Measurements from ENCODE around the gene GNAQ. TPM values are rescaled to one million over a fixed set of nuclear protein-coding genes. Genes with fewer than 3 reads are reported as not detected.

The GNAQ gene
- total and polyA plus RNA-seq, 2 donors (not counting 1 experiment from before 2014, with no cell fraction given) = 30.4 to 74.3 TPM

DNA sequence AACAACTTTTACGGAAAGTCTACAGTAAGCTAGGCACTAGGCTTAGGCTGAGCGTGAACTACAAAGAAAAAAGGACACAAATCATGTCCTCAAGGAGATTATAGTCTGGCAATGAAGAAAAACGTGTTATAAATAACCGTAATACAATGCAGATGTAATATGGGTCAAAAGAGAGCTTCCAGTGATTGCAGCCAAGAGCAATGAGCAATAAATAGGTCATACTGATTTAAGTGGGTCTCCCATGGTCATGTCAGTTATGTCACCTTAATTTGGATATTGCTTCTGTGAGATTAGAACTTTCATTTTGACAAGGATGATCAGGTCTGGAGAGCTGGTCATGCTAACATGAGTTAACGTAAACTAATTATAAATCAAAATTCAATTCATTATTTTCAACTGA, 224.9 kb downstream of the GNAQ start:
- DNase-seq (ENCODE audit: low read depth in 2 of 2) = no peak

DNA sequence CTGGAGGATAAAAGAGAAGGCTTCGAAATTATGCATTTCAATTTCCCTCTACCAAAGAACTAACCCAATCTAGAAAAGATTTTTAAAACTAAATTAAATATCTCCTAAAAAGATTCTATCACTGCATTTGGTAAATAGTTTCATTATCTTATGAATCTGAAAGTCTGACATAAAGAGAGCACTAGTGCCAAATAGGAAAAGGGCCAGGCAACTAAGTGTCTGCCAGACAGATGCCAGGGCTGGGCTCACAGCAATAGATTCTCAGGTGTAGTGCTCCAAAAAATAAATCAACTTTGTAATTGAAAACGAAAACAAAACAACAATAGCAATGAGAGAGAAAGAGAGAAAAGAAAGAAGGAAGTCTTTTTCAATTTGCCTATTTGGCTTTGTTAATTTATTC, 225.8 kb downstream of the GNAQ start:
- H4K20me1 ChIP-seq (ENCODE audit: control insufficient read depth, extremely low read depth, insufficient read depth, low read length) = no peaks in the 10 kb centered on the region
- no peak for DNase-seq (ENCODE audit: low read depth in 2 of 2)
- peaks cover 4% of the 10 kb centered on the region for H3K4me1 ChIP-seq (ENCODE audit: control insufficient read depth, extremely low read depth, insufficient read depth, low read length)
- no peak overlapping the region for H3K27ac ChIP-seq (ENCODE audit: insufficient read depth, low read length)
- H2AFZ ChIP-seq (ENCODE audit: low read length) = no peak overlapping the region
- H3K4me2 ChIP-seq (ENCODE audit: extremely low read depth, insufficient read depth, low read length) = no peak overlapping the region
- no peaks in the 10 kb centered on the region for H3K79me2 ChIP-seq (ENCODE audit: control insufficient read depth, insufficient read depth, low read length)
- no peaks in the 10 kb centered on the region for H3K36me3 ChIP-seq (ENCODE audit: control insufficient read depth, insufficient read depth, low read length)
- TF ChIP-seq, protein P1, sequence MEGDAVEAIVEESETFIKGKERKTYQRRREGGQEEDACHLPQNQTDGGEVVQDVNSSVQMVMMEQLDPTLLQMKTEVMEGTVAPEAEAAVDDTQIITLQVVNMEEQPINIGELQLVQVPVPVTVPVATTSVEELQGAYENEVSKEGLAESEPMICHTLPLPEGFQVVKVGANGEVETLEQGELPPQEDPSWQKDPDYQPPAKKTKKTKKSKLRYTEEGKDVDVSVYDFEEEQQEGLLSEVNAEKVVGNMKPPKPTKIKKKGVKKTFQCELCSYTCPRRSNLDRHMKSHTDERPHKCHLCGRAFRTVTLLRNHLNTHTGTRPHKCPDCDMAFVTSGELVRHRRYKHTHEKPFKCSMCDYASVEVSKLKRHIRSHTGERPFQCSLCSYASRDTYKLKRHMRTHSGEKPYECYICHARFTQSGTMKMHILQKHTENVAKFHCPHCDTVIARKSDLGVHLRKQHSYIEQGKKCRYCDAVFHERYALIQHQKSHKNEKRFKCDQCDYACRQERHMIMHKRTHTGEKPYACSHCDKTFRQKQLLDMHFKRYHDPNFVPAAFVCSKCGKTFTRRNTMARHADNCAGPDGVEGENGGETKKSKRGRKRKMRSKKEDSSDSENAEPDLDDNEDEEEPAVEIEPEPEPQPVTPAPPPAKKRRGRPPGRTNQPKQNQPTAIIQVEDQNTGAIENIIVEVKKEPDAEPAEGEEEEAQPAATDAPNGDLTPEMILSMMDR (conservative IDR thresholded peaks at IDR 0.05 in 1 of 2, IDR thresholded peaks at IDR 0.05 in 1 of 2; ENCODE audit: low read depth in 1 of 2, low read length in 2 of 2) = no peak
- no peak for TF ChIP-seq EZH2 (IDR thresholded peaks at IDR 0.05; ENCODE audit: low read length, missing control alignments)
- no peaks in the 10 kb centered on the region for H3K27me3 ChIP-seq (ENCODE audit: control insufficient read depth, insufficient read depth, low read length)
- no peaks in the 10 kb centered on the region for H3K9me3 ChIP-seq (ENCODE audit: control insufficient read depth, insufficient read depth, low read depth, low read length)
- no peak overlapping the region for H3K4me3 ChIP-seq (replicated peaks in 1 of 4; ENCODE audit: control extremely low read depth in 1 of 4, insufficient read depth in 1 of 4, low read depth in 3 of 4, low read length in 4 of 4)
- H3K9ac ChIP-seq (ENCODE audit: insufficient read depth, low read length) = no peak overlapping the region

More for the DNA sequence above, 224.9 kb downstream of the GNAQ start:
- Histone ChIP-seq H3K36me3 (ENCODE audit: control insufficient read depth, insufficient read depth, low read length) (no peaks in the 10 kb centered on the region), H3K79me2 (ENCODE audit: control insufficient read depth, insufficient read depth, low read length) (no peaks in the 10 kb centered on the region), H3K27ac (ENCODE audit: insufficient read depth, low read length) (no peak overlapping the region), H3K27me3 (ENCODE audit: control insufficient read depth, insufficient read depth, low read length) (no peaks in the 10 kb centered on the region), H3K4me1 (ENCODE audit: control insufficient read depth, extremely low read depth, insufficient read depth, low read length) (peaks cover 4% of the 10 kb centered on the region), H3K9ac (ENCODE audit: insufficient read depth, low read length) (no peak overlapping the region), H2AFZ (ENCODE audit: low read length) (no peak overlapping the region), H3K9me3 (ENCODE audit: control insufficient read depth, insufficient read depth, low read depth, low read length) (no peaks in the 10 kb centered on the region), H4K20me1 (ENCODE audit: control insufficient read depth, extremely low read depth, insufficient read depth, low read length) (no peaks in the 10 kb centered on the region), H3K4me3 (replicated peaks in 1 of 4; ENCODE audit: control extremely low read depth in 1 of 4, insufficient read depth in 1 of 4, low read depth in 3 of 4, low read length in 4 of 4) (no peak overlapping the region), H3K4me2 (ENCODE audit: extremely low read depth, insufficient read depth, low read length) (no peak overlapping the region)
- no peak for TF ChIP-seq EZH2 (IDR thresholded peaks at IDR 0.05; ENCODE audit: low read length, missing control alignments)
- TF ChIP-seq, protein P1 (conservative IDR thresholded peaks at IDR 0.05 in 1 of 2, IDR thresholded peaks at IDR 0.05 in 1 of 2; ENCODE audit: low read depth in 1 of 2, low read length in 2 of 2) = no peak

DNA sequence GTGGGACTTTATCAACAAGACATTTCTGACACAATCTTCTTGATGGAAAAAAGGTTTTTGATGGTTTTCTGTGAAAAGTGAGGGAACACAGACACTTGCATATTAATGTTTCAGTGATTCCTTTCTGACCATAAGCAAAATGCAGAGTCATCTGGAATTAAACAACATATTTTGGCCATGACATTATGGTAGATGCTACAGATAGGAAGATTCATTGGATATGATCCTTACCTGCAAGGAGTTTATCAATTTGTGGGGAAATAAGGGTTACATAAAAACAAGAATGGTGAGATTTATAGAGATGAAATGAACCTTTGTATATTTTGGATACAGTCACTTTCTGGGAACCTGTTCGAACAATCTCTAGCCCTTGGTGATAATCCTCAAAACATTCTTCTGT, 228.2 kb downstream of the GNAQ start:
- TF ChIP-seq, protein P1 (conservative IDR thresholded peaks at IDR 0.05 in 1 of 2, IDR thresholded peaks at IDR 0.05 in 1 of 2; ENCODE audit: low read depth in 1 of 2, low read length in 2 of 2) = no peak
- TF ChIP-seq EZH2 (IDR thresholded peaks at IDR 0.05; ENCODE audit: low read length, missing control alignments) = no peak
- no peaks in the 10 kb centered on the region for H3K36me3 ChIP-seq (ENCODE audit: control insufficient read depth, insufficient read depth, low read length)
- no peaks in the 10 kb centered on the region for H4K20me1 ChIP-seq (ENCODE audit: control insufficient read depth, extremely low read depth, insufficient read depth, low read length)
- H3K9me3 ChIP-seq (ENCODE audit: control insufficient read depth, insufficient read depth, low read depth, low read length) = no peaks in the 10 kb centered on the region
- no peak overlapping the region for H3K27ac ChIP-seq (ENCODE audit: insufficient read depth, low read length)
- DNase-seq (ENCODE audit: low read depth in 2 of 2) = no peak
- no peak overlapping the region for H3K4me3 ChIP-seq (replicated peaks in 1 of 4; ENCODE audit: control extremely low read depth in 1 of 4, insufficient read depth in 1 of 4, low read depth in 3 of 4, low read length in 4 of 4)
- no peak overlapping the region for H3K4me2 ChIP-seq (ENCODE audit: extremely low read depth, insufficient read depth, low read length)
- no peaks in the 10 kb centered on the region for H3K27me3 ChIP-seq (ENCODE audit: control insufficient read depth, insufficient read depth, low read length)
- H3K79me2 ChIP-seq (ENCODE audit: control insufficient read depth, insufficient read depth, low read length) = no peaks in the 10 kb centered on the region
- no peak overlapping the region for H2AFZ ChIP-seq (ENCODE audit: low read length)
- H3K9ac ChIP-seq (ENCODE audit: insufficient read depth, low read length) = no peak overlapping the region
- peaks cover 4% of the 10 kb centered on the region for H3K4me1 ChIP-seq (ENCODE audit: control insufficient read depth, extremely low read depth, insufficient read depth, low read length)

Data from fibroblast of lung (primary cell).